HFFc6 (cell line): ENCODE measurements around the gene GNB1. TPM values are rescaled to one million over a fixed set of nuclear protein-coding genes. Genes with fewer than 3 reads are reported as not detected.
"Not testable (repeated sequence)": the region's sequence is repeated elsewhere in the genome, so short reads cannot be mapped to it uniquely, and the experiment has no call there.

ENCODE experiments used
- DNase-seq: peaks from one replicate; pipeline ENCODE4 v3.0.0-alpha.2; 2018
- H3K27ac Mint-ChIP-seq: 2 replicates; pipeline ENCODE4 v1.8.0; 2020; ENCODE audit warnings: mild to moderate bottlenecking, mixed read lengths
- H3K27me3 Mint-ChIP-seq: 2 replicates; pipeline ENCODE4 v1.8.0; 2021; ENCODE audit warnings: mild to moderate bottlenecking, moderate library complexity, mixed read lengths; ENCODE audit not compliant: insufficient read depth
- H3K36me3 Mint-ChIP-seq: 2 replicates; pipeline ENCODE4 v1.8.0; 2021; ENCODE audit warnings: low read depth, mixed read lengths
- H3K4me1 Mint-ChIP-seq: 2 replicates; pipeline ENCODE4 v1.8.0; 2020; ENCODE audit warnings: low read depth, mixed read lengths
- H3K4me3 Mint-ChIP-seq: 2 replicates; pipeline ENCODE4 v1.8.0; 2020; ENCODE audit warnings: mild to moderate bottlenecking, moderate library complexity, mixed read lengths
- H3K9me3 Mint-ChIP-seq: 2 replicates; pipeline ENCODE4 v1.8.0; 2020; ENCODE audit warnings: mild to moderate bottlenecking, mixed read lengths
- CTCF ChIP-seq: fragments of 200-600 bp; sonication (generic); IDR thresholded peaks from 2 replicates; pipeline ENCODE4 v1.5.0; 2021; ENCODE audit warnings: antibody characterized with exemption, mild to moderate bottlenecking
- total RNA-seq, 6 experiments: library from RNA; stranded (reverse); fragmentation: NEBNext Ultra II Directional; extraction: Animal tissue kit (Norgen Biotek cat#: 25700); gene quantifications; 2 replicates in 1 of 6; 3 replicates in 5 of 6; pipeline ENCODE4 v1.2.3, GENCODE V29; 2021

Gene GNB1
- total RNA-seq, 6 experiments from 2014 or later = 502 to 618 (median 574) TPM

GRCh38 chr1:1937549-1938275 is 46.8 kb upstream of the GNB1 start:
- Mint-ChIP-seq H3K27me3 (peaks cover 24% of the 10 kb centered on the region), H3K36me3 (no peaks in the 10 kb centered on the region), H3K4me1 (no peaks in the 10 kb centered on the region), H3K9me3 (peaks cover 23% of the 10 kb centered on the region), H3K4me3 (no peak overlapping the region), H3K27ac (no peak overlapping the region)
- TF ChIP-seq CTCF = no peak
- DNase-seq = no peak

- Mint-ChIP-seq H3K4me1 (no peaks in the 10 kb centered on the region), H3K27me3 (peaks cover 25% of the 10 kb centered on the region), H3K36me3 (no peaks in the 10 kb centered on the region), H3K9me3 (peaks cover 23% of the 10 kb centered on the region), H3K4me3 (no peak overlapping the region), H3K27ac (no peak overlapping the region)
- no peak for TF ChIP-seq CTCF
- no peak for DNase-seq
These were observed 46.2 kb upstream of the GNB1 start for GRCh38 chr1:1937061-1937460.

- H3K27ac Mint-ChIP-seq, H3K36me3 Mint-ChIP-seq, H3K27me3 Mint-ChIP-seq, DNase-seq, H3K4me3 Mint-ChIP-seq, H3K4me1 Mint-ChIP-seq: not testable (repeated sequence)
- H3K9me3 Mint-ChIP-seq = peaks cover 23% of the 10 kb centered on the region
These were observed 44.0 kb upstream of the GNB1 start for GRCh38 chr1:1934848-1935247.

- peaks cover 14% of the 10 kb centered on the region for H3K9me3 Mint-ChIP-seq
- peaks cover 9% of the 10 kb centered on the region for H3K27me3 Mint-ChIP-seq
- no peak for DNase-seq
- no peak overlapping the region for H3K27ac Mint-ChIP-seq
- no peaks in the 10 kb centered on the region for H3K4me1 Mint-ChIP-seq
- TF ChIP-seq CTCF = no peak
- no peak overlapping the region for H3K4me3 Mint-ChIP-seq
- no peaks in the 10 kb centered on the region for H3K36me3 Mint-ChIP-seq
These were observed 39.0 kb upstream of the GNB1 start for GRCh38 chr1:1929639-1930545.

GRCh38 chr1:1929102-1929638 is 38.3 kb upstream of the GNB1 start:
- TF ChIP-seq CTCF = no peak
- H3K4me1 Mint-ChIP-seq = no peaks in the 10 kb centered on the region
- no peaks in the 10 kb centered on the region for H3K36me3 Mint-ChIP-seq
- H3K4me3 Mint-ChIP-seq = no peak overlapping the region
- peaks cover 11% of the 10 kb centered on the region for H3K27me3 Mint-ChIP-seq
- peaks cover 9% of the 10 kb centered on the region for H3K9me3 Mint-ChIP-seq
- DNase-seq = no peak
- H3K27ac Mint-ChIP-seq = no peak overlapping the region
